ENCODE results near the gene STXBP5L. TPM values are rescaled to one million over a fixed set of nuclear protein-coding genes. Genes with fewer than 3 reads are reported as not detected.

Gene STXBP5L
- total RNA-seq, 4 donors from 2014 or later: 0.29 to 0.99 (median 0.56) TPM

- TF ChIP-seq EP300 (IDR thresholded peaks at IDR 0.05): no peak
- TF ChIP-seq CTCF (IDR thresholded peaks at IDR 0.05): no peak
- TF ChIP-seq POLR2AphosphoS5 (IDR thresholded peaks at IDR 0.05): no peak
- TF ChIP-seq POLR2A (IDR thresholded peaks at IDR 0.05; ENCODE audit: low read depth): no peak
- Histone ChIP-seq H3K4me3 (no peak overlapping the region), H3K36me3 (no peaks in the 10 kb centered on the region), H3K4me1 (no peaks in the 10 kb centered on the region), H3K27ac (replicated peaks in 1 of 4) (no peak overlapping the region), H3K27me3 (no peaks in the 10 kb centered on the region), H3K9me3 (no peaks in the 10 kb centered on the region)
- DNase-seq (ENCODE audit: extremely low spot score): no peak
- intact Hi-C loops (cut with DNase I): no loop called here
Measured at GRCh38 chr3:121424549-121424948, 516.5 kb downstream of the STXBP5L start.

DNA sequence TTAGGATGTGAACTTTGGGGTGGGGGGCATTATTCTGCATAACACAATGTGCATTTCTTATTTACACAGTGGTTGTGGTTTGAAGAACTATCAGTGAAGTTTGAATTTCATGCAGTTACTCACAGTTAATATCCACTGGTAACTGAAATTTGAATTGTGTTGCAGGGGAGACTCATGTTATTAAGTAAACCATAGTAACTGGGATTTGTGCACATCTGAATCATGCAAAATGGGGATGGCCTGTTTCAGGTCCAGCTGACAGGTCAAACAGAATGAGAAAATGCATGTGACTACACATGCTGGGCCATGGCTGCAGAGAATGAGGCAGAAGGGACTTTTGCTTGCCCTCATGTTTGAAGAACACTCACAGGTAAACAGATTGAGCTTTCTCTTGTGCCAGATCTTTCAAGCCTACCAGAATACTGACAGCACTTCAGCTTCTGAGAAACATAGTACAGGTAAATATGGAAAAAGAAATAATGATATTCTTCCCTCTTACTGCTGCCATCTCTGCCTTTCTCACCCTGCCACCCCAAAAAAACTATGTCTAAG lies 522.7 kb downstream of the STXBP5L start:
- H3K36me3 ChIP-seq: no peaks in the 10 kb centered on the region
- no peak overlapping the region for H3K4me3 ChIP-seq
- no peak for TF ChIP-seq POLR2AphosphoS5 (IDR thresholded peaks at IDR 0.05)
- no peak for TF ChIP-seq EP300 (IDR thresholded peaks at IDR 0.05)
- no peak for TF ChIP-seq POLR2A (IDR thresholded peaks at IDR 0.05; ENCODE audit: low read depth)
- TF ChIP-seq CTCF (IDR thresholded peaks at IDR 0.05): no peak
- no peak overlapping the region for H3K27ac ChIP-seq (replicated peaks in 1 of 4)
- intact Hi-C loops (cut with DNase I): no loop called here
- no peaks in the 10 kb centered on the region for H3K27me3 ChIP-seq
- no peaks in the 10 kb centered on the region for H3K9me3 ChIP-seq
- DNase-seq (ENCODE audit: extremely low spot score): no peak
- H3K4me1 ChIP-seq: no peaks in the 10 kb centered on the region

DNA sequence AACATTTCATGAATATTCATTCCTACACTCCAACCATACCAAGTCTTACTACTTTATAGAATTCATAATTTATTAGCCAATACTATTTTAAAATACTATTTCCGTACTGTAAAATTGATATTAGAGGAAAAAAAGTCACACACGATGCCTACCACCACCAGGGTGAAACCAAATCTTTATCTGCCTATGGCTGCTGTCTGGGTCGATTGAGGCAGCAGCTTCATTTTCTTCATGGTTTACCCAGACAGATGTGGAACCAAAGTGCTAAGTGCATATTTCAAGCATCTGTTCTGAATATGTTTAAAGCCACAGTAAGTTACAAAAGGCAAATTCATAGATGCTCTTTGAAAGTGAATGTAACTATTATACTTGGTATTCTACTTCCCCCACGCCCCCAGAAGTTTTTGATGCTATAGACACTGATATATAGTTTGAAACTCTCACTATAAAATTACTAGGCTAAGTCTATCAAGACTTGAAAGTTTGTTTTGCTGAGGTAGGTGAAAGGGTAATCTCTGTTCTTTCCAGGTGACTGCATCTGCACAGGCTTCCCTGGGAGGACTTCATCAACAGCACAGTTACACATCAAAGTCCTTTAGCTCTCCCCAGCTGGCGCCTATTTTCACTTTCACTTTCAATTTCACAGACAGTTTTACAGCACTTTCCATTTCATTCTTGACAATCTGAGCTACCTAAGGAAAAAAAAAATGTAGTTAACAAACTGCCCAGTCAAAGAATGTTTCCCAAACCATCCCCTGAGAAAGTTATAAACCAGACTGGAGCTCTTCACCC lies 523.9 kb downstream of the STXBP5L start:
- no peak for DNase-seq (ENCODE audit: extremely low spot score)
- no peak overlapping the region for H3K27ac ChIP-seq (replicated peaks in 1 of 4)
- intact Hi-C loops (cut with DNase I): no loop called here
- TF ChIP-seq POLR2AphosphoS5 (IDR thresholded peaks at IDR 0.05) (no peak), POLR2A (IDR thresholded peaks at IDR 0.05; ENCODE audit: low read depth) (no peak)
- peak overlapping the region; percentile 24 to 48 (median 39) for H3K4me3 ChIP-seq
- H3K27me3 ChIP-seq: no peaks in the 10 kb centered on the region
- H3K4me1 ChIP-seq: no peaks in the 10 kb centered on the region
- WGBS: 62% methylated on average over 5 of the region's 5 CpGs
- no peaks in the 10 kb centered on the region for H3K9me3 ChIP-seq
- no peaks in the 10 kb centered on the region for H3K36me3 ChIP-seq

DNA sequence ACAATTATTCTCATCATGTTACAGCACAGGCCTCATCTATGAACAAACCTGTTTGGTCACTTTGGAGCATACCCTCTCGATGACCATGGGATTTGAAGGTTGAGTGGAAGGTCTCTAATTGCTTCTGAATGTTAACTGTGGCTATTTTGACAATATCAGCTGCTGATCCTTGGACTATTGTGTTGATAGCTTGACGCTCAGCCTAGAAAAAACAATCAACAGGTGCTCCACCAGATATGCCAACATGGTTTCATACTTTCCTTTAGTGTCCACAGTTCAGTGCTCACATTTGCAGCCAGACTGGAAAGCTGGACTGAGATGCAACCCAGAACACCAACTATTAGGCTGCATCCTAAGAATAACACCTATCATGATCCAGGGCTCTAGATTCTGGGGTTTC lies 528.1 kb downstream of the STXBP5L start:
- no peak for DNase-seq (ENCODE audit: extremely low spot score)
- Histone ChIP-seq H3K36me3 (no peaks in the 10 kb centered on the region), H3K4me3 (no peak overlapping the region), H3K9me3 (no peaks in the 10 kb centered on the region), H3K27me3 (no peaks in the 10 kb centered on the region), H3K4me1 (no peaks in the 10 kb centered on the region), H3K27ac (replicated peaks in 1 of 4) (no peak overlapping the region)
- intact Hi-C loops (cut with DNase I): no loop called here
- TF ChIP-seq POLR2AphosphoS5 (IDR thresholded peaks at IDR 0.05) (no peak), CTCF (IDR thresholded peaks at IDR 0.05) (no peak), POLR2A (IDR thresholded peaks at IDR 0.05; ENCODE audit: low read depth) (no peak), EP300 (IDR thresholded peaks at IDR 0.05) (no peak)
- 95% methylated on average over 2 of the region's 2 CpGs for WGBS

GRCh38 chr3:121436641-121437040 lies 528.6 kb downstream of the STXBP5L start:
- no peaks in the 10 kb centered on the region for H3K4me1 ChIP-seq
- H3K27ac ChIP-seq (replicated peaks in 1 of 4): no peak overlapping the region
- TF ChIP-seq EP300 (IDR thresholded peaks at IDR 0.05): no peak
- no peak for TF ChIP-seq POLR2A (IDR thresholded peaks at IDR 0.05; ENCODE audit: low read depth)
- TF ChIP-seq POLR2AphosphoS5 (IDR thresholded peaks at IDR 0.05): no peak
- no peak for TF ChIP-seq CTCF (IDR thresholded peaks at IDR 0.05)
- no peaks in the 10 kb centered on the region for H3K9me3 ChIP-seq
- H3K4me3 ChIP-seq: no peak overlapping the region
- H3K27me3 ChIP-seq: no peaks in the 10 kb centered on the region
- no peak for DNase-seq (ENCODE audit: extremely low spot score)
- WGBS: 84% methylated on average over 3 of the region's 3 CpGs
- H3K36me3 ChIP-seq: no peaks in the 10 kb centered on the region
- intact Hi-C loops (cut with DNase I): no loop called here

Data from esophagus muscularis mucosa (tissue), 4 donors.